Nephron progenitor cell (in vitro differentiated cells): ENCODE results near the gene TMCC1.
A peak's percentile ranks its signal among the peaks of the same experiment; 100 is the strongest.

Experiments
- DNase-seq: peaks from one replicate; pipeline ENCODE4 v3.0.0; 2021
- H3K27ac Mint-ChIP-seq: 2 replicates; pipeline ENCODE4 v1.8.0; 2021; ENCODE audit warnings: mild to moderate bottlenecking, moderate library complexity, mixed read lengths
- H3K27me3 Mint-ChIP-seq: 2 replicates; pipeline ENCODE4 v1.8.0; 2021; ENCODE audit warnings: mild to moderate bottlenecking, low read depth, mixed read lengths; ENCODE audit not compliant: poor library complexity
- H3K36me3 Mint-ChIP-seq: 2 replicates; pipeline ENCODE4 v1.8.0; 2021; ENCODE audit warnings: low read depth, mixed read lengths
- H3K4me1 Mint-ChIP-seq: 2 replicates; pipeline ENCODE4 v1.8.0; 2021; ENCODE audit warnings: mixed read lengths
- H3K4me3 Mint-ChIP-seq: 2 replicates; pipeline ENCODE4 v1.8.0; 2021; ENCODE audit warnings: mild to moderate bottlenecking, moderate library complexity, mixed read lengths
- H3K9me3 Mint-ChIP-seq: 2 replicates; pipeline ENCODE4 v1.8.0; 2021; ENCODE audit warnings: mild to moderate bottlenecking, moderate library complexity, mixed read lengths
- CTCF ChIP-seq: fragments of 200-600 bp; sonication (generic); IDR thresholded peaks from 2 replicates; pipeline ENCODE4 v1.5.0; 2021; ENCODE audit warnings: antibody characterized with exemption

The TMCC1 gene

GRCh38 chr3:129601713-129602112, 291.8 kb downstream of the TMCC1 start:
- Mint-ChIP-seq H3K9me3 (no peaks in the 10 kb centered on the region), H3K4me3 (no peak overlapping the region), H3K4me1 (peaks cover 85% of the 10 kb centered on the region), H3K27ac (no peak overlapping the region), H3K27me3 (peaks cover 29% of the 10 kb centered on the region), H3K36me3 (no peaks in the 10 kb centered on the region)
- TF ChIP-seq CTCF = no peak
- no peak for DNase-seq

- TF ChIP-seq CTCF = no peak
- Mint-ChIP-seq H3K4me3 (no peak overlapping the region), H3K27ac (peak overlapping the region; percentile 26), H3K36me3 (no peaks in the 10 kb centered on the region), H3K4me1 (peaks cover 93% of the 10 kb centered on the region), H3K27me3 (peaks cover 25% of the 10 kb centered on the region), H3K9me3 (no peaks in the 10 kb centered on the region)
- DNase-seq = no peak
Observed at GRCh38 chr3:129600348-129600747, 293.2 kb downstream of the TMCC1 start.

GRCh38 chr3:129599607-129600006, 293.9 kb downstream of the TMCC1 start:
- Mint-ChIP-seq H3K4me1 (peaks cover 98% of the 10 kb centered on the region), H3K27ac (no peak overlapping the region), H3K4me3 (no peak overlapping the region), H3K27me3 (peaks cover 18% of the 10 kb centered on the region), H3K36me3 (no peaks in the 10 kb centered on the region), H3K9me3 (no peaks in the 10 kb centered on the region)
- no peak for TF ChIP-seq CTCF
- DNase-seq = no peak

GRCh38 chr3:129599073-129599472, 294.4 kb downstream of the TMCC1 start:
- TF ChIP-seq CTCF = no peak
- Mint-ChIP-seq H3K27ac (no peak overlapping the region), H3K36me3 (no peaks in the 10 kb centered on the region), H3K27me3 (peaks cover 13% of the 10 kb centered on the region), H3K4me1 (peaks cover 98% of the 10 kb centered on the region), H3K9me3 (no peaks in the 10 kb centered on the region), H3K4me3 (no peak overlapping the region)
- DNase-seq = no peak

GRCh38 chr3:129598484-129598883, 295.0 kb downstream of the TMCC1 start:
- no peaks in the 10 kb centered on the region for H3K36me3 Mint-ChIP-seq
- no peak for TF ChIP-seq CTCF
- DNase-seq = no peak
- peaks cover 7% of the 10 kb centered on the region for H3K27me3 Mint-ChIP-seq
- no peaks in the 10 kb centered on the region for H3K9me3 Mint-ChIP-seq
- H3K27ac Mint-ChIP-seq = no peak overlapping the region
- peaks cover 98% of the 10 kb centered on the region for H3K4me1 Mint-ChIP-seq
- no peak overlapping the region for H3K4me3 Mint-ChIP-seq

- DNase-seq = no peak
- H3K9me3 Mint-ChIP-seq = no peaks in the 10 kb centered on the region
- peak overlapping the region; percentile 96 for H3K27ac Mint-ChIP-seq
- H3K36me3 Mint-ChIP-seq = no peaks in the 10 kb centered on the region
- no peak for TF ChIP-seq CTCF
- H3K4me3 Mint-ChIP-seq = peak overlapping the region; percentile 36
- peaks cover 6% of the 10 kb centered on the region for H3K27me3 Mint-ChIP-seq
- peaks cover 98% of the 10 kb centered on the region for H3K4me1 Mint-ChIP-seq
Observed at GRCh38 chr3:129598000-129598381, 295.5 kb downstream of the TMCC1 start.
